Choroid plexus epithelial cell (primary cell): Measurements from ENCODE around the gene CDC42BPA.
"Not testable (repeated sequence)": the region's sequence is repeated elsewhere in the genome, so short reads cannot be mapped to it uniquely, and the experiment has no call there.

ENCODE experiments used
- DNase-seq: peaks from one replicate; pipeline ENCODE4 v3.0.0-alpha.2; 2010; ENCODE audit warnings: low read depth
- H3K4me3 ChIP-seq: 2 replicates; pipeline ENCODE4 v1.5.1; 2011; ENCODE audit warnings: low read depth, mild to moderate bottlenecking, control low read depth, low read length, moderate library complexity
- TF ChIP-seq, protein P1 (sequence below): conservative IDR thresholded peaks from 2 replicates; pipeline ENCODE4 v1.5.1; 2011; ENCODE audit warnings: low read depth, mild to moderate bottlenecking, control low read depth, inconsistent platforms, low read length, moderate library complexity

CDC42BPA gene

DNA sequence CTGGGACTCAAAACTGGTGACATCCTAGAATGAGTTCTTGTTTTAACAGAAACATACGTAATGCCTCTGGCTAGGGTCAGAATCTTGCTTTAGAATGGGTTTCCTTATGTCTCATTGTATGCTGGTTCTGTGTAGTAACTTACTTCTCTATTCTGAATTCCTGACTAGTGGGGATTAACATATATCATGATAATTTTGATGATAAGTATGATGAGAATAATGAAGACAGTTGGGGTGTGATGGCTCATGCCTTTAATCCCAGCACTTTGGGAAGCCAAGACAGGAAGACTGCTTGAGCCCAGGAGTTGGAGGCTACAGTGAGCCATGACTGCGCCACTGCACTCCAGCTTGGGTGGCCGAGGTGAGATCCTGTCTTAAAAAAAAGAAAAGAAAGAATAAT lies 31.7 kb upstream of the CDC42BPA start:
- no peak for DNase-seq
- no peak overlapping the region for H3K4me3 ChIP-seq
- TF ChIP-seq, protein P1, sequence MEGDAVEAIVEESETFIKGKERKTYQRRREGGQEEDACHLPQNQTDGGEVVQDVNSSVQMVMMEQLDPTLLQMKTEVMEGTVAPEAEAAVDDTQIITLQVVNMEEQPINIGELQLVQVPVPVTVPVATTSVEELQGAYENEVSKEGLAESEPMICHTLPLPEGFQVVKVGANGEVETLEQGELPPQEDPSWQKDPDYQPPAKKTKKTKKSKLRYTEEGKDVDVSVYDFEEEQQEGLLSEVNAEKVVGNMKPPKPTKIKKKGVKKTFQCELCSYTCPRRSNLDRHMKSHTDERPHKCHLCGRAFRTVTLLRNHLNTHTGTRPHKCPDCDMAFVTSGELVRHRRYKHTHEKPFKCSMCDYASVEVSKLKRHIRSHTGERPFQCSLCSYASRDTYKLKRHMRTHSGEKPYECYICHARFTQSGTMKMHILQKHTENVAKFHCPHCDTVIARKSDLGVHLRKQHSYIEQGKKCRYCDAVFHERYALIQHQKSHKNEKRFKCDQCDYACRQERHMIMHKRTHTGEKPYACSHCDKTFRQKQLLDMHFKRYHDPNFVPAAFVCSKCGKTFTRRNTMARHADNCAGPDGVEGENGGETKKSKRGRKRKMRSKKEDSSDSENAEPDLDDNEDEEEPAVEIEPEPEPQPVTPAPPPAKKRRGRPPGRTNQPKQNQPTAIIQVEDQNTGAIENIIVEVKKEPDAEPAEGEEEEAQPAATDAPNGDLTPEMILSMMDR, result no peak

DNA sequence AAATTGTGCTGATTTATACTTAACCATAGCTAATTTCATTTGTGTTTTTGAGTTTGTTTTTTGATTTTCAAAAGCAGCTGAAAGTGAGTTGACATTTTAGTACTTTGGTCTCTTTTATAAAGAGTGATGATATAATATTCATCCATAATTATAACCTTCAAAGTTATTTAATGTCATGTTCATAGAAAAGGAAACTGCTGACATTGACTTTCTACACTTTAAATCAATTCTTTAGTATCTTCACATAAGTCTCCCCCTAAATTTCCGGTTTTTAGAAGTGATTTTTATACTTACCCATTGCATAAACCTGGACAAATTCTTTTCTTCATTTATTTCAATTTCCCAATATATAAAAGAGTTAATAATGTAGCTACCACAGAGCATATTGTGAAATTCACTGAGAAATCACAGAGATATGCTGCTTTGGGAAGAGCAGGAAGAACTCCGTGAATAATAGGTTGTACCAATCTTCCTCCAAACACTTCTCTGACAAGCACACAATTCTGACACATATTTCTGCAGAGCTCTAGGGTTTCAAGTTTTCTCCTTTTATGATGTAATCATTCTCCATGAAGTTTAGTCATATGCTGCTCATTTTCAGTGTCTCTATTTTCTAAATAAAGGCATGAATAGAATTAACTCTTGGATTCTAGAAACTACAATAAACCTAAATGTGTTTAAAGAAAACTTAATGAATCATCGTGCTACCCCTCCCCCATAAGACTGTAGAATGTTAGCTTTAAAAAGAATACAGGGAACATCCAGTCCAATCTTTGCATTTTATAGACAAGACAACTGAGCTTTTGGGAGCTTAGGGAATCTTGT lies 25.6 kb upstream of the CDC42BPA start:
- H3K4me3 ChIP-seq, result no peak overlapping the region
- peak; percentile 95 for DNase-seq
- TF ChIP-seq, protein P1, result no peak

DNA sequence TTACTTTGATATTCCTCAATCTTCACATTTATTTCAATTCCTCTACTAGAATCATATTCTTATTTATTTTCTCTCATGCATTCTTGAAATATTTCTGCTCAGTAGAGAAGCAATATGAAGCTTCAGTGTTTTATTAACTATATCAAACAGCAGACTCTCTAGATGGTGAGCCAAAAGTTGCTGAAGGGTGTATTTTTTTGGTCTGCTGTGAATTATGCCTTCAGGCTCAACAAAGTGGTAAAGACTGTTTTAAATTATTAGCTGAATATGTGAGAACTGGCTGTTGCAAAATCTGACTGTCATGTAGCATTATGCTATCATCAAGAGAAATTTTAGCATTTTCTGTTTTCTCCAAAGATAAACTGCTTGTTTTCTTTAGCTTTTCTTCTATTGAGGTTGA lies 24.9 kb upstream of the CDC42BPA start:
- no peak overlapping the region for H3K4me3 ChIP-seq
- DNase-seq, result peak; percentile 33
- TF ChIP-seq, protein P1, result no peak

DNA sequence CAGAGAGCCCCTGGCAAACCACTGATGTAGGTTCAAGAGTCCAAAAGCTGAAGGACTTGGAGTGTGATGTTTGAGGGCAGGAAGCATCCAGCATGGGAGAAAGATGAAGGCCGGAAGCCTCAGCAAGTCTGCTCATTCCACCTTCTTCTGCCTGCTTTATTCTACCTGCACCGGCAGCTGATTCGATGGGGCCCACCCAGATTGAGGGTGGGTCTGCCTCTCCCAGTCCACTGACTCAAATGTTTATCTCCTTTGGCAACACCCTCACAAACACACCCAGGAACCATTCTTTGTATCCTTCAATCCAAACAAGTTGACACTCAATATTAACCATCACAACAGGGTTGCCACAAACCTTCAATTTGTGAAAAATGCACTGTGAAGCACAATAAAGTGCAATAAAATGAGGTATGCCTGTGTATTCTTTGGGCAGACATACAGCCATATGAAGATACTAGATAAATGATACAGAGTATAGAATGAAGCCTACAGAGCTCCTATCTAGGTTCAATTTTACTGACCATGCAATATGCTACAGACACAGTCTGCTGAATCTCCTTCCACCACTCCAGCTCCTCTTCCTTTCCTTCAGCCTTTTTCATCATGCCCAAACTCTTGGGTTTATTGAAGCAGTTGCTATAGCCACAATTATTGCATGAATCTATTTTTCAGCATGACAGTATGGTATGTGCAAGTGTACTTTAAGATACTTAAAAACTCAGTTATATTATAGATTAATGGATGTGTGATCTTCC lies 24.0 kb upstream of the CDC42BPA start:
- TF ChIP-seq, protein P1, result no peak
- DNase-seq, result no peak

DNA sequence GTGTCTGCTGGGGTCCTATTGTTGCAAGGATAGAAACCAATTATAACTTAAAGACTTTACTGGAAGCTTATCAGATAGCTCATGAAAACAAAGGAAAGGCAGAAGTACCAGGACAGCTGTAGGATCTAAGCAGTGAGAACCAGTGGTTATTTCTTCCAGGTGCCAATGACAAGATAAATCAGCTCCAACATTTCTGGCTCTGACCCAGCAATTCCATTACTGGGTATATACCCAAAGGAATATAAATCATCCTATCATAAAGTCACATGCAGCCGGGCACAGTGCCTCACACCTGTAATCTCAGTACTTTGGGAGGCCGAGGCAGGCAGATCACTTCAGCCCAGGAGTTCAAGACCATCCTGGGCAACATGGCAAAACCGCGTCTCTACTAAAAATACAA lies 17.8 kb upstream of the CDC42BPA start:
- DNase-seq, H3K4me3 ChIP-seq: not testable (repeated sequence)

More for the DNA sequence above, 24.0 kb upstream of the CDC42BPA start:
- no peak overlapping the region for H3K4me3 ChIP-seq

DNA sequence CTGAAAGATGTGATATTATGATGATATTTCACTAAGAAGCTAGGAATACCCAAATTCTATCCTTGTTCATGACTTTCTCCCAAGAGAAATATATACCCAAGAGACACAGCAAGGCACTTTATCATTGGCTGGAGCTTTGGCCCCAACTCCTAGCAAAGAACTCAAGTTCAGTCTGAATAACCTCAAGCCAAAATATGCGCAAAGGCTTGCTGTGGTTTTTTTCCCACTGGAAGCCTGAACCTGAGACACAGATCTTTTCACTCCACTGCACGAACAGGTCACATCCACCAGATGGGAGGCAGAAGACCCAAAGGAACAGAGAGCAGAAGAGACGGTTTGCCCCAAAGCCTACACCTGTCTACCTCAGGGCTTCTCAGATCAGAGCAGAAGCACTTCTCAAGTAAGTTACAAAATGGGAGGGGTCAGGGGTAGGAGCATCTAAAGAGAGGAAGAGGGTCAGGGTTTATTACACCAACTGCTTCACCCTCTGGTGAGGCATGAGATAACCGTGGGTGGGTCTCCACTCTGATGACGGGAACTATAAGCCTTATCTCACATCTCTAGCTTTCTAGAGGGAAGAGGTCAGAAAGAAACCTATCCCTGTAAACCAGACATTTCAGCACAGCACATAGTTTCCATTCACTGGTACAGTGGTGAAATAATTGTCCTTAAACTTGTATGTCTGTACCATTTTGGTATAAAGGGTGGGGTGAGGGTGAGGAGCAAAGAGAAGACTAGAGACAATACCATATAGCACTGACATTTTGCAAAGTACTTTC lies 17.1 kb upstream of the CDC42BPA start:
- TF ChIP-seq, protein P1, result no peak
- no peak for DNase-seq
- H3K4me3 ChIP-seq, result no peak overlapping the region

DNA sequence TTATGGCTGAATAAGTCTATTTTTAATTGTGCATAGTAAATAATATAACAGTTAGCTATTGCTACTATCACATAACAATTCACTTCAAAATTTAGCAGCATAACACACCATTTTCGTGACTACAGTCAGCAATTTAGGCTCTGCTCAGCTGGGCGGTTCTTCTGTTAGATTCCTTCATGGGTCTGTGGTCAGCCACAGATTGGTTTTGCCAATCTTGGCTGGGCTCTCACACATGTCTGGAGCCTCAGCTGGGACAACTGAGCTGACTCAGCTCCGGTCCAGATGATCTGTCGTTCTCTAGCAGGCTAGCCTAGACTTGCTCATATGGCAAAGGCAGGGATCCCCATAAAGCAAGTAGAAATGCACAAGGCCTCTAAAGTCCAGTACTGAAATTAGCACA lies 15.1 kb upstream of the CDC42BPA start:
- TF ChIP-seq, protein P1, result no peak
- no peak for DNase-seq
- H3K4me3 ChIP-seq, result no peak overlapping the region
